ENCODE measurements around the gene CXCL12.

The CXCL12 gene

DNA sequence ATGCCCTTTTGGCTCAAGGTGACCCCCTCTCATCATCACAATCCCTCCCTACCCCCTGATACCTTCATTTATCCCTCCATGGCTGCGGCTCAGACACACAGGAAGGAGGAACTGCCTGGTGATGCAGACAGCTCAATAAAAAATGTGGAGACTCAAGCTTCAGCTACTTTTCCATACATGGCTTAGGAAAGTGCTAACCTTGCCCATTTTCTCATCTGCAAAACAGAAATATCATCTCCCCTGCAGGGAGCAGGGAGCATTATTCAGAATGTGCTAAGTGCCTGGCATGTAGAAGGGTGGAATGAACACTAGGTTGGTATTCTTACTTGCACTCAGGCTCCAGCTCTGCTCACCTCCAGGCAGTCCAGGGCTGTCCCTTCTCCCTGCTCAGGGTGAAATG, 23.8 kb downstream of the CXCL12 start:
- DNase-seq, result no peak

DNA sequence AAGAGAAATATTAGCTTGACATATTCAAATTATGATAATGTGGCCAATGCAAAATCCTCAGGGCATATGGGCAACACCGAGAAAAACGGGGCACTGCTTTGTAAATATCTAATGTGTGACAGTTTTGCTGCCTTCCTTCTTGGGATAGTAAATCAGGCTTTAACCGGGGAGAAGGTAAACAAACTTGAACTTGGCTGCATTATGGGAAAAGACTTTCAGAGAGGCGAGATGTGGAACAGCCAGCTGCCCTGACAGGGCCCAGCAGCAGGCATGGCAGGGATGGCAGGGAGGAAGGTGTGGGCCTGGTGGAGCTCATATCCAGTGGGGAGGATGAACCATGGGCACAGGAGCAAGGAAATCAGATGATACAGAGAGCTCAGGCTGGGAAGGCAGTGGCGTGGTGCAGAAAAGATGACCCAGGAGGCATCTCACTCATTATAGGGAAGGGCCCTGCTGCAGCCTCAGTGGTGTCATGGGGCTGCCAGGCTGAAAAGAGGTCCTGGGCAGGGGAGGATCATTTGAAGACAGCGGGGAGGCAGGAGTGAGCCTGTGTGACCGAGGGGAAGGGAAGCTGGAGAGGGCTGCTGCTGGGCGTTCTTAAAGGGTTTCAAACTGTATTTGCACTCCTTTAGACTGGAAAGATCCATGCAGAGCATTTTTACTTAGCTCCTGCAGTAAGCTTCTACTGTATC, 26.7 kb downstream of the CXCL12 start:
- DNase-seq, result no peak

DNA sequence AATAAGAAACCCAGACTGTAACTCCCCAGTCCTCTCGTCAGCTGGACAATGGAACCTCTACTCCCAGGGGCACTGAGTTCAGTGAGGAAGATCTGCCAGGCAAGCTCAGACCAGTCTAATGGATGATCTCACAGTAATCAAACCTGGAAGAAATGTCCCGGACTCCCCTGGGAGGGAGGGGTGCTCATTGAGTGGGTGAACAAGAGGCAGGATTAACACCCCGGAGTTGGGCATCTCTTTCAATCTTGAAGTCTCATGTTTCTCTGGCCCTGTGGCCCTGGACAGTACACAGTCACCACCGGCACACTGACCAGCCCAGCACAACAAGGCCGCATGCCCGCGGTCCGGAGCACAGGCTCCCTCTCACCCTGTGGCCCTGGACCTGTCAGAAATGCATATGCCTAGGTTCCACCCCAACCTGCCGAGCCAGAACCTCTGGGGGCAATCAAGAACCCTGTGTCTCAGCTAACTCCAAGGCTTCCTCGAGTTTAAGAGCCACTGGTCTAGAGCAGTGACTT, 27.8 kb downstream of the CXCL12 start:
- no peak for DNase-seq

DNA sequence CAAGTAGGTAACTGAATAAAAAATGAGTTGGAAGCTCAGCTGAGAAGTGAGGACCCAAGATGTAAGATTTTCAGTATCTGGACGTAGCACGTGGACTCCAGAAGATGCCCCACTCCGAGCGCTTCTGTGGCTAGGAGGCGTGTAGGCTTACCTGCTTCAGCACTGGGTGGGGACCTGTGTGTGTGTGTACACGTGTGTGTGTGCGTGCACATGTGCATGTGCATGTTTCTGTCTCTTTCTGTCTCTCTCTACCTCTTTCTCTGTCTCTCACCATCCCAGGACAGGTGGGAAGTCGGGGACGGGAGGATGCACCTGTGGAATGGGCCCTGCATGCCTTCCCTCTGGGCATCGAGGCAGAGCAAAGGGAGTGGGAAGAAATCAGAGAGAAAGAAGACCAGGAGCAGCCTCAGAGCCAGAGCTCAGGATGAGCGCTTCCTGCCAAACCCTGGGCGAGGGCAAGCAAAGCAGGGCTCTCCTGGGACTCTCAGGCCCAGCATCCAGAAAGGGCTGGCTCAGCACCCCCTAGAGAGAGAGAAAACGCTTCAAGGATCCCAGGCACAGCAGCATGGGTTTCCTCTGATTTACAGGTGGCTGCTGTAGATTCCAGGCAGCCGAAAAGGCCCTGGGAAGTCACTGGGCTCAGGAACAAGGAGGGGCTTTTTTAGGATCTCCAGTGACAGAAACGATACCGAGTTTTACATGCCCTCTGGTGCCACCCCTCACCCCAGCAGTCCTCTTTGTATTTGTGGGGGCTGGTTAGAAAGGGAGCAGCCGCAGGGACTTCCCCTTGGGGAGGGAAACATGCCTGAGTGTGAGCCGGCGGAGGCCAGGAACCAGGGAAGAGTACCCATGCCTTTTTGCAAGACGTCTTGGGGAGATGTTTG, 28.5 kb downstream of the CXCL12 start:
- no peak for DNase-seq

DNA sequence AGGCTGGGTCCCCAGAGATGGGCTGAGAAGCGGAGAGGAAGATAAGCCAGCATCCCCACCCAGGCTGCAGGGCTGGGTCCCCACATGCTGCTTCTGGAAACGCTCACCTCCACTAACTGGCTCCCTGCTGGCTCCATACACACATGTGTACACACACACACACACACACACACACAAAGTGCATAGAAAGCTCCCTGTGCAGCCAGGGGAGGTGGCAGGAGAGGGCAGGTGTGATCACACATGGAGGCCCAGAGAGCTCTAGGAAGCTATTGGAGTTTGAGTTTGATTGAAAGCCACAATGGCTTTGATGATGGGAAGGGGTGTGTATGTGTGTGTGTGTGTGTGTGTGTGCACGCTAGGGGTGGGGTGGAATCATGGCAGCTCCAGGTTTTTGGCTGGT, 29.3 kb downstream of the CXCL12 start:
- no peak for DNase-seq

DNA sequence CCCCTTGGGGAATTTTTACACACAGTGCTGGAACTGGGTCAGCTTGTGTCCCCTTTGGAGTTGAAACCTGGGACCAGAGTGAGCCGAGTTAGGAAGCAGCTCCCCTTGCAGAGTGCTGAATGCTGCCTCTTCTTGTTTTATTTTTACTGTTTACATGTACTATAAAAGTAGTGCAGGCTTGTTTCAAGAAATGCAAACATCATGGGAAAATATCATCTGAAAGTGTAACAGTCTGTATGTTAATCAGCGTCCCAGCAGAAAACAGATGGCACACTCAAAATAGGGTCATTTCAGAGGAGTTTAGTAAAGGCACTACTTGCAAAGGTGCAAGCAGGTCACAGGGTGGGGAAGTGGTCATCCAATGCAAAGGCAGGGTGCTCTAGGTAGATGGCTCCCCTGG, 30.1 kb downstream of the CXCL12 start:
- DNase-seq, result no peak

DNA sequence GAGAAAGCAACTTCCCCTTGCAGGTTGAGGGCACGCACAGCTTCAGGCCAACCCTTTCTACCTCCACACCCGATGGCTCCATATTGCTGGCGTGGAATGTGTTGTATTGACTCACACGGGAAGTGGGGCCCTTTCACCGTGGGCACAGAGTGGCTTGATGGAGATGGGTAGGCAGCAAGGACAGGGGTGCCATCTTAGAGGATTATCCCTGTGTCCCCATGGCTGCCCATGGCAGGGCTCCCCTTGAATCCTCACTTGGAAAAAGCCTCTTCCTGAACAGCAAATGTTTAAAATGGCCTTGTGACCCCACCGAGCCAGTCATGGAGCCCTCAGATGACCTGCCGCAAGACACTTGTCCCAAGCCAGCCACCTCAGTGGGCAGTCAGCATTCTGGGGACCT, 31.2 kb downstream of the CXCL12 start:
- no peak for DNase-seq

DNA sequence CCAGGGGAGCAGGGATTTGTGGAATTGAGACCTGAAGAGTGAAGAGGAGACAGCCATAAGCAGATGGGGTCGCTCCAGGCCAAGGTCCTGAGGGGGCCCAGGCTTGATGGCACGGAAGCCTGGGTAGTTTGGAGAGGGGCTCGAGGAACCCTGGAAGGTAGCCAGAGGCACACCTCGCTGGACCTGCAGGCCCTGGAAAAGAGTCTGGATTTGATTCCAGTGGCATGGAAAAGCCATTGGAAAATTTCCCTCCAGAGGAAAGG, 31.8 kb downstream of the CXCL12 start:
- no peak for DNase-seq

DNA sequence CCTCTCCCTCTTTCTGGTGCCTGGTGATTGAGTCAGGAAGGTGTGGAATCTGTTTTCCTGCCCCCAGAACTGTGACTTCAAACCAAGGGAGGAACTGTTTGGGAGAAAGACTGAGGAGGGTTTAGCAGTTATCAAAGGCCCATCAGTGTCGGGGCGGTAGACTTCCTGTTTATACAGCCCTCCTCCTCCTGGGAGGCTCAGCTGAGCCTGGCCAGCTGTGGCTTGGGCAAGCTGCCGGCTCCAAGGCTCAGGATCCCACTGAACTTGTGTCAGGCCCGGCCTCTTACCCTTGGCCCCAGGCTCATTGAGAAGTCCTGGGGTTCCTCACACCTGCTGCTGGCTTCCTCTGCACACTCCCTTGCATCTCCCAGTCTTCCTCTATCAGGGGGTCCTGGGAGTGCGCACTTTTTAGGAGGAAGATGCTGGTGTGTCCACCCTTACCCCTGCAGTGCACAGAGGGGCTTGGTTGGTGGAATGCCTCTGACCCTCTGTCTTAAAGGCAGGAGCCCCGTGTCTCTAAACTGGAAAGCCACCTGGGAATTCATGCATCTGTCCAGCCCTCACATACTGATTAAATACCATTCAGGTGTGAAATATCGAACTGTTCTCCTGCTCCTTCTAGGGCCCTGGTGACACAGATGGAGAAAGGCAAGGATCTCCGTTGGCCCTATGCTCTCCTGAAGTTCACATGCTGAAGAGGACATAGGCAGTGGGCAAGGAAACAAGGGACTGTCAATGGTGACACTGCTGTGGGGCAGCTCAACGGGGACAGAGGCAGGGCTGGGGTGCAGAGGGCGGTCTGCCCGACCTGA, 32.4 kb downstream of the CXCL12 start:
- DNase-seq, result peak; percentile 55

DNA sequence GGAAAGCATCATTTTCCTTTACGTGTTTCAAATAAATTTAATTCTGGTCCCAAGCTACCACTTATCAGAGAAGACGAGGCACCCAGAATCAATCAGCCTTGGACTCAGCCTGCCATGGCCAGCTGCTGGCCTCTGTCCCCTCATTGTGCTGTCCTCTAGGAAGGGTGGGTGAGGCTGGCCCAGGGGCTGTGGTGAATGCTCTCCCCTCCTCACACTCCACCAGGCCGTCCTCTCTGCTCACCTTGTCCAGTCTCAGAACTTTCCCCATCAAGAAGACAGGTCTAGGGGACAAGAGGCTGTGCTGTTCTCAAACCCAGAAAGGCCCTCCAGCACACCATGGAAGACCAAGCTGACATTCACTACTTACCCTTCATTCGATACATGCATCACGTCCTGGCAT, 36.4 kb downstream of the CXCL12 start:
- no peak for DNase-seq

DNA sequence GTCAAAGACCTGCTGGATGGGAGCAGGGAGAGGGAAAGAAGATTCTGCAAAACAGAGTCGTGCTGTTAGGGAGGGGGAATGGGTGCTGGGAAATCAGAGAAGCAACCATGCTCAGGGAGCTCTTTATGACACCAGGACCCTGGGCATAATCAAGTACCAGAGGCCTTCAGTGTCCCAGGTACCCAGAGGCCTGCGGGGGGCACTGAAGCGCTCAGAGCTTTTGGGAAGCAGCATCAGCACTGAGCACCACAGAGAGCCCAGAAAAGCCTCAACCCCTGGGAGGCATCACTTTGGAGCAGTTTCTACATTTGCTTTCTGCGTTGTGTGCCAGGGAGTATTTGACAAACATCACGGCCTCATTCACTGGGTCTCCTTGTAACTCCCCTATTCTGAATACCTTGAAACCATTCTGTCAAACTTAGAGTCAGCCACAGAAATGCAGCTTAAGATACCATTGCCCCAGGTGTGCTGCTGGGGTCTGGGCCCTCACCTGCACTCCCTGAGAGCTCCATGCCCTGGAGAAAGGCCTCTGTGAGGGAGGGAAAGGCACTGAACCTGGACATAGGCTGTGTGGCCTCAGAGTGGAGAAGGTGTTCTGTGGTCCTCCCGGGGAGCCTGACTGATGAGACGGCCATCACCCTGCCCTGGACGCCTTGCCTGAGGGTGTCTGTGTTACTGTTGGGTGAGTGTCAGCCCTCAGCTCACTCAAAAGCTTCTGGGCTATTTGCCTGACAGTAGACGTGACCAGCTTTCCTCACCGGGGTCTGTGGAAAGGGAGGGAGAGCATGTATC, 37.1 kb downstream of the CXCL12 start:
- no peak for DNase-seq

DNA sequence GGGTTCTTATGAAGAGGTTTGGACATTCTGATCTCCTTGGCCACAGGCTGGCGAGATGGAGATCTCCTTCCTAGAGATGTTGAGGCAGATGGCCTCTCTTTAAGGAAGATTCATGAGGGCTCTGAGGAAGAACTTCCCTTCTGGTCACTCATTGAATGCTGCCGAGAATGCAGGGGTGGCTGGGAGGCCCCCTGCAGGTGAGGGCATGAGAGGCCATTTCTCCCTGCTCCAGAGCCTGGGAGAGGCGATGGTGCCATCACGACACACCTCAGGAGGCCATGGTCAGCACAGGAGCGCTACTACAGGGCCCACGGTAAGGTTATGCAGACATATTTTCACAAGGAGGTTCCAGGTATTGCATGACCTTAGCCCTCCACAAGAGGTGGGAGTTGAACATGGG, 40.2 kb downstream of the CXCL12 start:
- no peak for DNase-seq

DNA sequence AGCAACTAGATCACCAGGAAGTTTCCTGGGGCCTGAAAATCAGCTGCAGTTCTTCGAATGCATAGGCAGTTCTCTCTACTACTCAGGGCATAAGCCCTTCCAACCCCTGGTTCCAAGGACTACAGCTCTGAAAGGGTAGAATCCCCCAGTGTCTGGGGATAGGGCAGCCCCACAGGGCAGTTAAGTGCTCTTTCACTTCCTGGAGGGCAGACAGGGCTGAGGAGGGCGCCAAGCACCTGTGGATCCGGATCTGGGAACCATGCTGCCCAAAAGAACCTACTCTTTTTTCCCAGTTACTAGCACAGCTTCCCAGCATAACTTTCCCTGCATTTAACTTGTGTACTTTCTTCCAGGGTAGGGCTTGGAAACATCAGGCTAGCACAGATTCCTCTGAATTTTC, 41.1 kb downstream of the CXCL12 start:
- DNase-seq, result no peak

DNA sequence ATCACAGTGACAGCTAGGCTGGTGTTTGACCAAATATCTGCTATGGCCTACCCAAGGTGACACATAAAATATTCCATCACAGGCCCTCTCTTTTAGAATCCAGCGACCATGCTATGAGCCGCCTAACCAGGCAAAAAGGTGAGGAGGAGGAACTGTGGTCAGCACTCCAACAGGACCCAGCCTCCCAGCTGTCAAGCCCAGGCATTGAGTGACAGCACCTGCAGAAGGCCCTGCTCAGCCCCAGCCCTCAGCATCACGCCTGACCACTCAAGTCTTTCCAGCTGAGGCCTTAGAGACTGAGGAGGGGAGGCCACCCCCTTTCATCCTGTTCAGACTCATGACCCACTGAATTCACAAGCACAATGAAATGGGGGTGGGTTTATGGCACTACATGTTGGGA, 43.0 kb downstream of the CXCL12 start:
- DNase-seq, result no peak

DNA sequence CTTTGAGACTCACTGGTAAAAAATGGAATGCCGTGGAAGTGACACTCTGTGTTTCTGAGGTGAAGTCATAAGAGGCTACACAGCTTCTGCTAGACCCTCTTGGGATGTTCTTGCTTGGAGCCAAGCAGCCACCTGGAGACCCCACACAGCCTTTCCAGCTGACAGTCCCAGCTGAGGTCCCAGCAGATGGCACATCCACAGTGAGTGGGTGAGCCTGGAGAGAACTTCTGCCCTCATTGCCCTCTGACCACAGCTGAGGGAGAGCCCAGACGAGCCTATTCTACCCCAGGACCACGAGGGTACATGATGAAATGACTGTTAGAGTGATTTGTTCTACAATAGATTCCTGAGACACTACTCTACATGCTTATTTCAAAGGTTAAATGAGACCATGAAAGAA, 44.3 kb downstream of the CXCL12 start:
- DNase-seq, result no peak

DNA sequence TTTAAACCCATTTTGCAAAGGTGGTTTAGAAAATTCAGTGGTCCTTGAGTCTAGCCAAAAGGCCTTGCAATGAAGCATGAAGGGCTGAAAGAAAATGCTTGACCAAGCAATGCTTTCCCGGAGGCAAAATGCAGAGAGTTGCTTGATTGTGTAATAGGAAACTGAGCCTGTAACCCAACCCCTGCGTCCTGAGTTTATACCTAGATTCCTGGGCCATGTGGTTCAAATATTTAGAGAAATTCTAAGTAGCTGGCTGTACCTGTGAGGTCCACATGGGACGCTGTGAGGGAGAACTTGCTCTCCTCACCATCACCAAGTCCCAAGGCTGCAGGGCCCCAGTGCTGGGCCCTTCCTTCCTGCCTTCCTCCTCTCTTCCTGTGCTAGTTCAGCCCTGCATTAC, 45.7 kb downstream of the CXCL12 start:
- DNase-seq, result no peak

DNA sequence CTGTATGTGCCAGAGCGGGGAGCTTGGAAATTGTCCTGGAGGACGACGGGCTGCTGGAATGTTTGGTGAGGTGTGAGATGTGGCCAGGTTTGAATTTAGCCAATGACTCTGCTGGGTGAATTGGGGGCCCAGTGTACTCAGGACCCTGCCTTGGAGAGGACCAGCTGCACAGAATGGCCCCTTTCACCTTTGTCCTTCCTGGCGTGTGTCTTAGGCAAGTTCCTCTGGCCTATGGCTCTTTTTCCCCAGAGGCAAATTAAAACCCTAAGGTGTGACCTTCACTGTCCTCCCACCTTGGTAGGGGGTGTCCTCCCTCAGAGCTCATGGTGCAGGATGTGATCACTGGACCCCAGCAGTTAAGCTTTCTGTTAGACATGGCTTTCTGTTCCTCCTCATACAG, 47.8 kb downstream of the CXCL12 start:
- DNase-seq, result no peak

DNA sequence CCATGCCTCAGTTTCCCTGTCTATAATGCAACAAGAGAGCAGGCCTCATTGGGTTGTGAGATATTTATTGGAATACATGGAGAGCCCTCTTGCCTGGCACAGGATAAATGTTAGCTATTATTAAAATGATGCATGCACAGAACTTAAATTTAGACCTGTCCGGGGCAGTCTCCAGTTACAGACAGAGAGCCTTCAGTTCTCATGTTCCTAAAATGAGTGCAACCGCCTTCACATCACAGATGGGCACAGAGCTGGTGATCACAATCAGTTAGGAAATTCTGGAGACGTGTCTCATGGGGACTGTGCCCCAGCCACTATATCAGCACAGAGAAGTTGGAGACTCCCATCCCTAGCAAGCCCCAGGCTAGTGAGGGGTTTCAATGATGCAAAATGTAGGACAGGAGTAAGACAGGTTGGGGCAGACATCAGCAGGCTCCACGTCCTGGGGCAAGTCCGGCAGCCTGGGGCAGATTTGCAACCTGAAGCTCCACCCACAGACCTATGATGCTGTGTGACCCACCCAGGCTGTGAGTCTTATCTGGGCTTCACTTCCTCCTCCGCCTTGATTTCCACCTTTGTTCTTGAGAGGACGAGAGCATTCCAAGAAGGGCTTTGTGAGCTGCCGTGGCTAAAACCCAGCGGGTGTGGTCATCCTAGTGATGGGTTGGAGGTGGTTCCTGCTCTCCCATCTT, 49.4 kb downstream of the CXCL12 start:
- no peak for DNase-seq

DNA sequence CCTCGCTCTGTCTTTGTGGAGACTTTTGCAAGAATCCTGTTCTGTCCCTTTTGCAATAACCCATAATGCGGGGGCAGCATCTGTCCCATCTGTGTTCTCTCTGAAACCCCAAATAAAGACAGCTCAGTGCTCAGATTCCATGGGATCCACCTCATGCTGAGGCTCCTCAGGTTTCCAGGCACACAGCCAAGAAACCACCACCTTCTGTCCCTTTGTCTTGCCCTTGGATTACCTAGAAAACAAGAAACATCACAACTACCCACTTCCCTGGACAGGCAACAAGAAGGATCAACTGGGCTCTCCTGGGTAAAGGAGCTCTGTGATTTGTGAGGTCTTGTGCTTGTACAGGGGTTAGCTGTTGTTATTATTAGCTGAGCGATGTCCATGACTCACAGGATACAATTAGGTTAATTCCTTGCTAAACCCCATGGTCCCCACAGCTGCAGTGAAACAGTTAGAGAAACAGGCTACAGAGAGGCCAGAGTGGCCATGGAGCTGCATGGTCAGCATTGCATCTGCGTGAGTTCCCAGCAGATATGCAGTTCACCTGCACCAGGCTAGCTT, 50.2 kb downstream of the CXCL12 start:
- peak; percentile 68 for DNase-seq

DNA sequence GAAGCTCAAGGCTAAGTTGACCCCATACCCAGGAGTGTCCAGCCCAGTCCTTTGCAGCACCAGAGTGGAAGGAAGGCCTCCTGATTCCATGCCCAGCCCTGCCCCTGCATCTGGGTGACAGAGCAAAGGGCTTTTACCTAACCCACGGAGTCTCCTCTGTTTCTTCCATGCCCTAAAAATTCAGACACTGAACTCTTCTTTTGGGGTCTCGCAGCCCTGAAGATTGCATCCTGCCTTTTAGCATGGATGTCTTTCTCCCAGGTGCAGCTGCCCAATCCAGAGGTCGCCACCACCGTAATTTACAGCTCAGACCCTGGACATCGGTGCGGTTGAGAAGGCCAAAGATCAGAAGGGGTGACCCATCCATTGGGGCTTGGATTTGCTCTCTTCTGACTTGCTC, 50.8 kb downstream of the CXCL12 start:
- DNase-seq, result no peak

DNA sequence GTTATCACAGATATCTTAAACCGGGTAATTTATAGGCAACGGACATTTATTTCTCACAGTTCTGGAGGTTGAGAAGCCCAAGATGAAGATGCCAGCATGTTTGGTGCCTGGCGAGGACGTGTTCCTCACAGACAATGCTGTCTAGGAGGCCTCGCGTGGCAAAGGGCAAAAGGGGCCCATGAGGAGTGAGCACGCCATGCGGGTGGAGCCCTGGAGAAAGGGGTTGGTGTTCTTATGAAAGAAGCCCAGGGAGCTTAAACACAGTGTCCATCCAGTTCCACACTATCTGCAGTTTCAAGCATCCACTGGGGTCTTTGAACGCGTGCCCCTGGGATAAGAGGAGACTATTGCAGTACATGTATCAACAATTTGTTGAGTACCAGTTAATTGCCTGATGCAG, 51.4 kb downstream of the CXCL12 start:
- DNase-seq, result no peak

DNA sequence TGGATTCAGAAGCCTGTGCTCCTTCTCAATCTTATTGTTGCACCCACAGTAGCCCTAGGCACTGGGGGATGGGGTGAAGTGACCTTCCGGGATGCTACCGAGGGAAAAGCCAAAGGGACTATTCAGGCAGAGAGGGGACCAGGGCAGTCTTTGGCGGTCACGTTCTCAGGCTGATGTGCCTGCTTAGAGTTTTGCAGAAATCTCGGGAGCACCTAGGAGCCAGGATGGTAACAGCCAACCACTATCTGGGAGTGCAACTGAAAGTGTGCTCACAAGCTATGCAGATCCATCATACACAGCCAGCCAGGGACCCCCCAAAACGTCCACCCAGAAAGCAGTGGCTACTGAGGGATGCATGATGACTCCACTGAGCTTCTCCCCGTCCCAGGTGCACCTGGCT, 52.4 kb downstream of the CXCL12 start:
- DNase-seq, result no peak
